GM23248 (cell line): Measurements from ENCODE around the gene GABRG3. TPM values are rescaled to one million over a fixed set of nuclear protein-coding genes. Genes with fewer than 3 reads are reported as not detected.

Experiments
- DNase-seq: peaks from one replicate; pipeline ENCODE4 v3.0.0-alpha.2; 2015
- H2AFZ ChIP-seq: fragments of 200-600 bp; sonication (generic); 2 replicates; pipeline ENCODE4 v1.6.1; 2016; ENCODE audit warnings: antibody characterized with exemption
- H3F3A ChIP-seq: fragments of 200-600 bp; sonication (generic); 2 replicates; pipeline ENCODE4 v1.6.1; 2016; ENCODE audit warnings: mild to moderate bottlenecking, antibody characterized with exemption, mixed run types; ENCODE audit not compliant: insufficient read depth
- H3K27ac ChIP-seq: fragments of 200-600 bp; sonication (generic); 2 replicates; pipeline ENCODE4 v1.5.1; 2016; ENCODE audit warnings: mild to moderate bottlenecking
- H3K27me3 ChIP-seq: fragments of 200-600 bp; sonication (generic); replicated peaks from 2 replicates; pipeline ENCODE4 v1.6.1; 2016; ENCODE audit warnings: mild to moderate bottlenecking; ENCODE audit not compliant: insufficient read depth
- H3K36me3 ChIP-seq: fragments of 200-600 bp; sonication (generic); 2 replicates; pipeline ENCODE4 v1.6.1; 2016; ENCODE audit warnings: low read depth, mild to moderate bottlenecking
- H3K4me1 ChIP-seq: fragments of 200-600 bp; sonication (generic); 2 replicates; pipeline ENCODE4 v1.6.1; 2016; ENCODE audit warnings: mild to moderate bottlenecking; ENCODE audit not compliant: insufficient read depth
- H3K4me2 ChIP-seq: fragments of 200-600 bp; sonication (generic); one replicate; pipeline ENCODE4 v1.6.1; 2016; ENCODE audit warnings: mild to moderate bottlenecking; ENCODE audit not compliant: unreplicated experiment
- H3K4me3 ChIP-seq: fragments of 200-600 bp; sonication (generic); 2 replicates; pipeline ENCODE4 v1.5.1; 2016; ENCODE audit warnings: mild to moderate bottlenecking
- H3K79me2 ChIP-seq: fragments of 200-600 bp; sonication (generic); 2 replicates; pipeline ENCODE4 v1.6.1; 2016; ENCODE audit warnings: mild to moderate bottlenecking; ENCODE audit not compliant: insufficient read depth
- H3K9ac ChIP-seq: fragments of 200-600 bp; sonication (generic); 2 replicates; pipeline ENCODE4 v1.6.1; 2016; ENCODE audit warnings: mild to moderate bottlenecking
- H3K9me2 ChIP-seq: fragments of 200-600 bp; sonication (generic); 2 replicates; pipeline ENCODE4 v1.6.1; 2016; ENCODE audit warnings: mixed run types, mild to moderate bottlenecking, moderate library complexity; ENCODE audit not compliant: insufficient read depth
- H3K9me3 ChIP-seq: fragments of 200-600 bp; sonication (generic); one replicate; pipeline ENCODE4 v1.6.1; 2017; ENCODE audit warnings: low read depth
- H4K20me1 ChIP-seq: fragments of 200-600 bp; sonication (generic); 2 replicates; pipeline ENCODE4 v1.6.0; 2016; ENCODE audit not compliant: insufficient read depth
- EZH2 ChIP-seq: fragments of 200-600 bp; sonication (generic); IDR thresholded peaks from 2 replicates; pipeline ENCODE4 v1.6.1; 2018; ENCODE audit warnings: antibody characterized with exemption, mild to moderate bottlenecking; ENCODE audit not compliant: insufficient read depth, poor library complexity, severe bottlenecking
- EZH2phosphoT487 ChIP-seq: fragments of 200-600 bp; sonication (generic); IDR thresholded peaks from 2 replicates; pipeline ENCODE4 v1.6.1; 2018; ENCODE audit warnings: antibody characterized with exemption, moderate library complexity, mild to moderate bottlenecking, low read depth; ENCODE audit not compliant: insufficient read depth
- WGBS, 2 experiments: methylation state at CpG; one replicate each; pipeline ENCODE4 v1.1.6; 2015 to 2017; ENCODE audit warnings: low lambda C conversion rate in 2 of 2, low coverage in 1 of 2; ENCODE audit errors: missing lambda C conversion rate in 2 of 2; 5-methylcytosine and 5-hydroxymethylcytosine counted together
- in situ Hi-C: fragments of 300-500 bp; cut with MboI; formaldehyde crosslinking; loops from 2 replicates; pipeline ENCODE4 v1.15.0; 2020
- polyA plus RNA-seq: library from polyadenylated mRNA; unstranded; fragments of >200 nt; fragmentation: Nextera tagmentation; extraction: Ambion mirVana; gene quantifications from 2 replicates; pipeline ENCODE4 v1.2.1, GENCODE V29; 2016
- total RNA-seq: library from RNA; depleted of rRNA; stranded (reverse); fragments of >200 nt; shearing (Covaris generic); gene quantifications from 2 replicates; pipeline ENCODE4 v1.2.3, GENCODE V29; 2014

The GABRG3 gene
- total and polyA plus RNA-seq, 2 experiments from 2014 or later: not detected

DNA sequence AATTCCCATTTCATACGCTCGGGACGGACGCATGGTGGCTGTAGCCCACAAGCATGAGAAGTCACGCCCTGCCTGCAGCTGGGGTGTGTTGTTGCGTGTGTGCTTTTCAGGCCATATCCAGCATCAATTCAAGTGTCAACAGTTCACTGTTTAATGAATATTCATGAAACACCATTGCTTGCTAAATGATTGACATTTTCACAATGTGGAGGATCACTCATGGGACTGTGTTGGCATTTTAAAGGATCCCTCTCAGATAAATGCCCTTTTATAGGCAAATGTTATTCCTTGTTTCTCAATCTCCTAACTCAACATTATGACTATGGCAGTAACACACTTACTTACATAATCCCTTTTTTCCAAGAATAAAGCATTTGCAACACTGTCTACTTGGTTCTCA is 511.3 kb downstream of the GABRG3 start:
- WGBS, 2 experiments: 70 to 72% methylated on average over 6 of the region's 6 CpGs

GRCh38 chr15:27483124-27483523 is 512.1 kb downstream of the GABRG3 start:
- Histone ChIP-seq H3K9me3 (no peaks in the 10 kb centered on the region), H3K27me3 (no peaks in the 10 kb centered on the region), H3K79me2 (no peaks in the 10 kb centered on the region), H3K9ac (no peak overlapping the region), H2AFZ (no peak overlapping the region), H3K36me3 (no peaks in the 10 kb centered on the region), H3K4me3 (no peak overlapping the region), H3K4me2 (no peak overlapping the region), H4K20me1 (no peaks in the 10 kb centered on the region), H3K4me1 (no peaks in the 10 kb centered on the region), H3K9me2 (no peaks in the 10 kb centered on the region), H3K27ac (no peak overlapping the region), H3F3A (no peaks in the 10 kb centered on the region)
- TF ChIP-seq EZH2 (no peak), EZH2phosphoT487 (no peak)
- in situ Hi-C loops: no loop called here
- DNase-seq: no peak
- 64 to 65% methylated on average over 6 of the region's 6 CpGs for WGBS, 2 experiments

More for the DNA sequence above, 511.3 kb downstream of the GABRG3 start:
- Histone ChIP-seq H3K9me3 (no peaks in the 10 kb centered on the region), H4K20me1 (no peaks in the 10 kb centered on the region), H3K4me1 (no peaks in the 10 kb centered on the region), H3K9me2 (no peaks in the 10 kb centered on the region), H3K27ac (no peak overlapping the region), H3F3A (no peaks in the 10 kb centered on the region), H3K9ac (no peak overlapping the region), H2AFZ (no peak overlapping the region), H3K36me3 (no peaks in the 10 kb centered on the region), H3K79me2 (no peaks in the 10 kb centered on the region), H3K4me2 (no peak overlapping the region), H3K27me3 (no peaks in the 10 kb centered on the region), H3K4me3 (no peak overlapping the region)
- no peak for TF ChIP-seq EZH2phosphoT487
- TF ChIP-seq EZH2: no peak
- in situ Hi-C loops: no loop called here
- DNase-seq: no peak

DNA sequence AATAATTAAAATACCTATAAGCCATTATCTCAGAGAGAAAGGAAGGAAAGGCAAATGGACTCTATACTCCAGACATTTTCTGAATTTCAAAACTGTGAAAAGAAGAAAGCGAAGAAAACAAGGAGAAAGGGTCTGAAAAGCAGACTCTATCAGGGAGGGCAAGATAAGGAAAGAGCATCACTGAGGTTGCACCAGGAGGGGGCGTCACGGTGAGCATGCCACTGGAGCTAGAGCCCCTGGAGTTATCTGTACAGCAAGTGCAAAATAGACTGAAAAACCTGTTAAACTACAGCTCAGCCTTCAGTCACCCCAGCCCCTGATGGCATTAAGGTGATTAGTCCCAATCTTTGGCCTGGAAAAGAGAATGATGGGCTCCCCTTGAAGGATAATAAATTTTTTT is 514.3 kb downstream of the GABRG3 start:
- no peak for DNase-seq
- Histone ChIP-seq H4K20me1 (no peaks in the 10 kb centered on the region), H3K4me1 (no peaks in the 10 kb centered on the region), H2AFZ (no peak overlapping the region), H3K79me2 (no peaks in the 10 kb centered on the region), H3K9me3 (no peaks in the 10 kb centered on the region), H3K4me2 (no peak overlapping the region), H3K27ac (no peak overlapping the region), H3K9me2 (no peaks in the 10 kb centered on the region), H3K4me3 (no peak overlapping the region), H3K9ac (no peak overlapping the region), H3F3A (no peaks in the 10 kb centered on the region), H3K36me3 (no peaks in the 10 kb centered on the region), H3K27me3 (no peaks in the 10 kb centered on the region)
- TF ChIP-seq EZH2: no peak
- TF ChIP-seq EZH2phosphoT487: no peak
- 35% methylated on average over 3 of the region's 3 CpGs for WGBS, 2 experiments
- in situ Hi-C loops: no loop called here

DNA sequence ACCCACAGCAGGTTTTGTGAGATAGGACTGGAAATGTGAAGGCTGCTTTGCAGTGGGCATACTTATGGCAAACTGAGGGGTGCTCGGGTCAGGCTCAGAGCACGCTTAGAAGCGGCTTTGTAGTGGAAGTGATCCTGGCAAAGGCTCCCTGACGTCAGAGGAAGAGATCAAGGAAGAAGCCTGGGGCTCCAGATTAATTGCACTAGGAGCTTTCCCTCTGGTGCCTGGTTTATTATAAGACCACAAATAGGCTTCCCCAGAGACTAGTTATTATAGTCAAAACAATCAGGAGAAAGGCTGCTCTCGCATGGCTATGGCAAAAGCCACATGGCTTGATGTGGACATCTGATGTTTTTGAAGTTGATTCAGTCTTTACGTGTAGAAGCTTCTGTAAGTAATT is 515.1 kb downstream of the GABRG3 start:
- in situ Hi-C loops: no loop called here
- H3K27me3 ChIP-seq: no peaks in the 10 kb centered on the region
- no peaks in the 10 kb centered on the region for H3K79me2 ChIP-seq
- no peaks in the 10 kb centered on the region for H3K4me1 ChIP-seq
- WGBS, 2 experiments: 37 to 47% methylated on average over 6 of the region's 6 CpGs
- H3K9me2 ChIP-seq: no peaks in the 10 kb centered on the region
- no peaks in the 10 kb centered on the region for H3K9me3 ChIP-seq
- TF ChIP-seq EZH2phosphoT487 (no peak), EZH2 (no peak)
- no peak overlapping the region for H3K9ac ChIP-seq
- H4K20me1 ChIP-seq: no peaks in the 10 kb centered on the region
- H3K27ac ChIP-seq: no peak overlapping the region
- H3K4me2 ChIP-seq: no peak overlapping the region
- no peak overlapping the region for H2AFZ ChIP-seq
- H3K36me3 ChIP-seq: no peaks in the 10 kb centered on the region
- H3K4me3 ChIP-seq: no peak overlapping the region
- no peaks in the 10 kb centered on the region for H3F3A ChIP-seq
- no peak for DNase-seq
